Measurements from ENCODE around the gene TUBAL3. TPM values are rescaled to one million over a fixed set of nuclear protein-coding genes. Genes with fewer than 3 reads are reported as not detected.

TUBAL3 gene
- total RNA-seq, 2 donors from 2014 or later = not detected

DNA sequence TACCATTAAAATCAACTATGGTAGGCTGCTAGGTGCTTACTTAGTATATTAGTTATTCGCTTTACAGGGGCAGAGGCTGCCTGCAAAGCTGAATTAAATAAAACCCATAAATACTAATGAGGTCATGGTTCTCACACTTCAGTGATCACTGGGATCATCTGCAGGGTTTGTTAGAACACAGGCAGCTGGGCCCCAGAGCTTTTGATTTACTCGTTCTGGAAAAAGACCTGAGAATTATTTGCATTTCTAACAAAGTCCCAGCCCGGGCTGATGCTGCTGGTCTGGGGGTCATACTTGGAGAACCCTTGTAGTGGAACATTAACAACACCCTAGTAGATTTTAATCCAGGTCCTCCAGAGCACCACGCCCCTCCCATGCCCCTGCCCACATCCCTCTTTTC, 31.3 kb downstream of the TUBAL3 start:
- no peaks in the 10 kb centered on the region for H3K4me1 ChIP-seq
- no peaks in the 10 kb centered on the region for H3K36me3 ChIP-seq (replicated peaks in 1 of 2; ENCODE audit: insufficient read depth in 1 of 2, low read depth in 2 of 2)
- H3K27me3 ChIP-seq = no peaks in the 10 kb centered on the region
- no peak overlapping the region for H3K4me3 ChIP-seq
- no peaks in the 10 kb centered on the region for H3K9me3 ChIP-seq
- intact Hi-C loops (cut with DNase I) = no loop called here
- 66 to 73% methylated on average over 4 of the region's 4 CpGs for WGBS, 2 donors
- DNase-seq (no peak), ATAC-seq (no peak)
- no peak overlapping the region for H3K27ac ChIP-seq
- TF ChIP-seq POLR2A (IDR thresholded peaks at IDR 0.05) = no peak
- TF ChIP-seq, protein P1, sequence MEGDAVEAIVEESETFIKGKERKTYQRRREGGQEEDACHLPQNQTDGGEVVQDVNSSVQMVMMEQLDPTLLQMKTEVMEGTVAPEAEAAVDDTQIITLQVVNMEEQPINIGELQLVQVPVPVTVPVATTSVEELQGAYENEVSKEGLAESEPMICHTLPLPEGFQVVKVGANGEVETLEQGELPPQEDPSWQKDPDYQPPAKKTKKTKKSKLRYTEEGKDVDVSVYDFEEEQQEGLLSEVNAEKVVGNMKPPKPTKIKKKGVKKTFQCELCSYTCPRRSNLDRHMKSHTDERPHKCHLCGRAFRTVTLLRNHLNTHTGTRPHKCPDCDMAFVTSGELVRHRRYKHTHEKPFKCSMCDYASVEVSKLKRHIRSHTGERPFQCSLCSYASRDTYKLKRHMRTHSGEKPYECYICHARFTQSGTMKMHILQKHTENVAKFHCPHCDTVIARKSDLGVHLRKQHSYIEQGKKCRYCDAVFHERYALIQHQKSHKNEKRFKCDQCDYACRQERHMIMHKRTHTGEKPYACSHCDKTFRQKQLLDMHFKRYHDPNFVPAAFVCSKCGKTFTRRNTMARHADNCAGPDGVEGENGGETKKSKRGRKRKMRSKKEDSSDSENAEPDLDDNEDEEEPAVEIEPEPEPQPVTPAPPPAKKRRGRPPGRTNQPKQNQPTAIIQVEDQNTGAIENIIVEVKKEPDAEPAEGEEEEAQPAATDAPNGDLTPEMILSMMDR (IDR thresholded peaks at IDR 0.05) = no peak

DNA sequence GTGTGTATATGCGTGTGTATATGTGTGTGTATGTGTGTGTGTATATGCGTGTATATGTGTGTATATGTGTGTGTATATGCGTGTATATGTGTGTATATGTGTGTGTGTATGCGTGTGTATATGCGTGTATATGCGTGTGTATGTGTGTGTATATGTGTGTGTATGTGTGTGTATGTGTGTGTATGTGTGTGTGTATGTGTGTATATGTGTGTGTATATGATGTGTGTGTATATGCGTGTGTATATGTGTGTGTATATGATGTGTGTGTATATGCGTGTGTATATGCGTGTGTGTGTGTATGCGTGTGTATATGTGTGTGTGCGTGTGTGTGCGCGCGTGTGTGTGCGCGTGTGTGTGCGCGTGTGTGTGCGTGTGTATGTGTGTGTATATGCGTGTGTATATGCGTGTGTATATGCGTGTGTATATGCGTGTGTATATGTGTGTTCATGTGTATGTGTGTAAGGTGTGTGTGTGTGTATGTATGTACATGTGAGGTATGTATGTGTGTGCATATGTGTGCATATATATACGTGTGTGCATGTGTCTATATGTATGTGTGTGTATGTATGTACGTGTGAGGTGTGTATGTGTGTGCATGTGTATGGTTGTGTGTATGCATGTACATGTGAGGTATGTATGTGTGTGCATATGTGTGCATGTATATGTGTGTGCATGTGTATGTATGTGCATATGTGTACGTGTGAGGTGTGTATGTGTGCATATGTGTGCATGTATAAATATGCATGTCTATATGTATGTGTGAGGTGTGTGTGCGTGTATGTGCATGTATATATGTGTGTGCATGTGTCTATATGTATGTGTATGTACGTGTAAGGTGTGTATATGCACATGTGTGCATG, 33.9 kb downstream of the TUBAL3 start:
- no peak overlapping the region for H3K27ac ChIP-seq
- ATAC-seq (no peak), DNase-seq (no peak)
- no peak for TF ChIP-seq POLR2A (IDR thresholded peaks at IDR 0.05)
- 59 to 73% methylated on average over 21 to 28 of the region's 28 CpGs for WGBS, 2 donors
- H3K4me1 ChIP-seq = peaks cover under 1% of the 10 kb centered on the region
- intact Hi-C loops (cut with DNase I) = no loop called here
- H3K4me3 ChIP-seq = no peak overlapping the region
- no peaks in the 10 kb centered on the region for H3K36me3 ChIP-seq (replicated peaks in 1 of 2; ENCODE audit: insufficient read depth in 1 of 2, low read depth in 2 of 2)
- H3K9me3 ChIP-seq = no peaks in the 10 kb centered on the region
- no peaks in the 10 kb centered on the region for H3K27me3 ChIP-seq

DNA sequence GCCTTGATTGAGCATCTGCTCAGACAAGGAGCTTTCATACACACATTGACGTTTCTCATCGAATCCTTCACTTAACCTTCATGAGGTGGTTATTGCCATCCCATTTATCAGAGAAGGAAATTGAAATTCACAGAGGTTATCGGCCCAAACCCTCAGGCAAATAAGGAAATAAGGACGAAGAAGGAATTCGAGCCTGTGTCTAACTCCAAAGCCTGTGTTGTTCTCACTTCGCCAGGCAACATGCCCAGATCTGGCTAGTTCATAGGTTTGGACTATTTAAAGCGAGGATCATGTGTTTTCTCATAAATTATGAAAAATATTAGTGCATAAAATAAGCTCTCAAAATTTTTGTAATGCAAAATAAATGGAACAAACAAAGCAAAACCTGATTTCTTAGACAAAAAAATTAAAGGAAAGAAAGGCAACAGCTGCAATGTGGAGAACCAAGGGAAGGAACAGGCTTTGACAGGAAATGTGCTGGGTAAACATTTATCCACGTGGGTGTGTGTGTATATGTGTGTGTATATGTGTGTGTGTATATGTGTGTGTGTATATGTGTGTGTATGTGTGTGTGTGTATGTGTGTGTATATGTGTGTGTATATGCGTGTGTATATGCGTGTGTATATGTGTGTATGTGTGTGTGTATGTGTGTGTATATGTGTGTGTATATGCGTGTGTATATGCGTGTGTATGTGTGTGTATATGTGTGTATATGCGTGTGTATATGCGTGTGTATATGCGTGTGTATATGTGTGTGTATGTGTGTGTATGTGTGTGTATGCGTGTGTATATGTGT, 35.1 kb downstream of the TUBAL3 start:
- WGBS, 2 donors = 44 to 65% methylated on average over 8 to 16 of the region's 16 CpGs
- DNase-seq = peak in 1 of 4 donors; percentile 25
- no peaks in the 10 kb centered on the region for H3K27me3 ChIP-seq
- intact Hi-C loops (cut with DNase I) = no loop called here
- no peak overlapping the region for H3K4me3 ChIP-seq
- no peaks in the 10 kb centered on the region for H3K9me3 ChIP-seq
- H3K36me3 ChIP-seq (replicated peaks in 1 of 2; ENCODE audit: insufficient read depth in 1 of 2, low read depth in 2 of 2) = no peaks in the 10 kb centered on the region
- H3K27ac ChIP-seq = no peak overlapping the region
- TF ChIP-seq POLR2A (IDR thresholded peaks at IDR 0.05) = no peak
- TF ChIP-seq, protein P1 (IDR thresholded peaks at IDR 0.05) = no peak
- ATAC-seq = no peak
- peaks cover 9% of the 10 kb centered on the region for H3K4me1 ChIP-seq

DNA sequence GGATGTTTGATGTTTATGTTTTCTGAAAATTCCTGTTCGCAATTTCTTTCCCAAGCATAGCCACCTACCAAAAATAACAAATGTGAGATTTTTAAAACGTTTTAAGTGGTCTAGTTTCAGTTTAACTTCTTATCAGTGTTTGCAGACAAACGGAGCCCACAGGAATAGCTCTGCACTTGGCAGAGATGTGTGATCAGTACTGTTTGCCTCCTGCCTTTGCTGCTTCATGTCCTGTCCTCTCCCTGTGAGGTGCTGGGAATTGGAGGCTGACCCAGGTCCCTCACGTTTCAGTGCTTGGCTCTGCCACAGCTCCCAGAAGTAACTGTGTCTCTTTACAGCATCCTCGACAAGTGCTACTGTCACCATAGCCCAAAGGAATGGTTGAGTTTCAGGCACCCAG, 38.7 kb downstream of the TUBAL3 start:
- intact Hi-C loops (cut with DNase I) = no loop called here
- Histone ChIP-seq H3K27ac (no peak overlapping the region), H3K4me1 (peaks cover 9% of the 10 kb centered on the region), H3K27me3 (no peaks in the 10 kb centered on the region), H3K36me3 (replicated peaks in 1 of 2; ENCODE audit: insufficient read depth in 1 of 2, low read depth in 2 of 2) (no peaks in the 10 kb centered on the region), H3K9me3 (no peaks in the 10 kb centered on the region), H3K4me3 (no peak overlapping the region)
- DNase-seq = no peak
- ATAC-seq = no peak
- TF ChIP-seq, protein P1 (IDR thresholded peaks at IDR 0.05) = no peak
- TF ChIP-seq POLR2A (IDR thresholded peaks at IDR 0.05) = no peak
- WGBS, 2 donors = 16 to 24% methylated on average over 5 of the region's 5 CpGs

DNA sequence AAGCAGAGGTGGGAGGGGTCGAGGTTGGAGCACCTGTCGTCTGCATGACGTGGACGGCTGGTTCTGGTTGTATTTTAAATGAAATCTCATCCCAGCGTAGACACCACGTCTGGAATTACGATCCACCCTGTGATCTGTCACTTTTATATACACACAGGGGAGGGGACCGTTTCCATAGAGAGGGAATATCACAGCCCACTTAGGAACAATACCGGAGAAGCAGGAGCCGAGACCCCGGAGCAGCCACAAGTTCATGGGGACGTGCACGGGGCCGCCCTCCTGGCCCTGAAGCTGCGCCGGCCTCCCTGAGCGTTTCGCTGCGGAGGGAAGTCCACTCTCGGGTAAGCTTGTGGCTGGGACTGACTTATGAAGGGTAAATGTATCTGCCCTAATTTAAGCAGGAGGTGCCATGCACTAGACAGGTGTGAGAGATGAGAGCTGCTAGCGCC, 39.7 kb downstream of the TUBAL3 start, which contains the start of gene UCN3:
UCN3 (plus strand) TSS at position 77 of the 449 bp plus-strand sequence. CDS start 8,755 bp downstream, outside the sequence.
- H3K36me3 ChIP-seq (replicated peaks in 1 of 2; ENCODE audit: insufficient read depth in 1 of 2, low read depth in 2 of 2) = no peaks in the 10 kb centered on the region
- no peak for TF ChIP-seq POLR2A (IDR thresholded peaks at IDR 0.05)
- TF ChIP-seq, protein P1 (IDR thresholded peaks at IDR 0.05) = no peak
- no peaks in the 10 kb centered on the region for H3K9me3 ChIP-seq
- H3K27ac ChIP-seq = no peak within 1 kb of the TSS
- no peak within 1 kb of the TSS for H3K4me3 ChIP-seq
- peaks cover 9% of the 10 kb centered on the region for H3K4me1 ChIP-seq
- WGBS, 2 donors = 32 to 44% methylated on average over 17 to 21 of the region's 21 CpGs
- intact Hi-C loops (cut with DNase I) = no loop called here
- ATAC-seq (peak; percentile 30), DNase-seq (no peak)
- no peaks in the 10 kb centered on the region for H3K27me3 ChIP-seq
